Glomerular endothelial cell (primary cell): ENCODE results near the gene TKTL1. TPM values are rescaled to one million over a fixed set of nuclear protein-coding genes. Genes with fewer than 3 reads are reported as not detected.

Experiments
- DNase-seq: peaks from one replicate; pipeline ENCODE4 v3.0.0-alpha.2; 2011; ENCODE audit warnings: low read depth, low spot score; ENCODE audit errors: extremely low read depth
- total RNA-seq: library from RNA; depleted of rRNA; stranded (reverse); fragments of >200 nt; gene quantifications from 2 replicates; pipeline ENCODE4 v1.2.3, GENCODE V29; 2015

Gene TKTL1
- total RNA-seq, 1 donor from 2014 or later: not detected

DNA sequence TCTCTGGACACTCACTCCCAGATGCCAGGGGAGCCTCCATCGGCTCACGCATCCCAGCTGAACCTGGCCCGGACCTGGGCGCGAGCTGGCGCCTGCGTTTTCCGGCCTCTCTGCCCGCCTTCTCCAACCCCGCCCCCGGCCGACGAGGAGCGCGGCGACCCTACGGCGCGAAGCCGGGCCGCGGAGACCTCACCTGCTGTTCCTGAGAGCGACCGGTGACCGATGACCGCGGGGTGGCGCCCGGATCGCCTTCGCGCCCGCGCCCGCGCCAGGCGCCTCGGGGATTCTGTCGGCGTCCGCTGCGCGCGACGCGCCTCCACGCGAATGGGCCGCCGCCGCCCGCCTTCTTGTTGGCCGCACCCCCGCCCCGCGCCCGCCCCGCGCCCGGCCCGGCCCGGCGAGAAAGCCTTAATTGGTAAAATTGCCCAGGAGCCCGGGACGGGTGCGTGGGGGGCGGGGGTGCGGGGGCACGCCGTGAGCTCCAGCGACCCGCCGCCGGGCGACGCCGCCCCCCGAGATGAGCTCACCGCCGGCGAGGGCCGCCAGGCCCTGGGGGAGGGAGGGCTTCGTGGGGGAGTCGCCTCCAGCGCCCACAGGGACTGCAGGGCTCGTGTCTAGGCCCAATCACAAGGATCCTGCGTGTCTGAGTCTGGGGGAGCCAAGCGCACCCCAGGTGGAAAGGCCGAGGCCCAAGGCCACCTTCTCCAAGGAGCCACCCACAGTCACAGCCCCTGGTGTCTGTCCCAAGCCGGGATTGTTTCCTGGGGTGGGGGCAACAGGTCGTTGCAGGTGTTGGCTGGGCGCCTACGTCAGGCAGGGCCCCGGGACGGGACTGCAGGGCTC lies 78.9 kb downstream of the TKTL1 start, which contains the start of gene FLNA:
FLNA (minus strand) TSS at position 322 of the 843 bp plus-strand sequence. CDS start 3,389 bp downstream, outside the sequence.
- no peak for DNase-seq

DNA sequence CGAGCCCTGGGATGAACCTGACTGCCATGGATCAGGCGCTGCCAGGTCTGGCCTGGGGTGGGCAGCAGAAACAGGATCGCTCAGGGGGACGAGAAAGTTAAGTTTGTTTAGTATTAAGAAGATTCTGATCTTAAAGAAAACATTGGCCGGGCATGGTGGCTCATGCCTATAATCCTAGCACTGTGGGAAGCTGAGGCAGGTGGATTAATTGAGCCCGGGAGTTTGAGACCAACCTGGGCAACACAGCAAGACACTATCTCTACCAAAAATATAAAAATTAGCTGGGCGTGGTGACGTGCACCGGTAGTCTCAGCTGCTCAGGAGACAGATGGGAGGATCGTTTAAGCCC lies 79.5 kb downstream of the TKTL1 start:
- no peak for DNase-seq

DNA sequence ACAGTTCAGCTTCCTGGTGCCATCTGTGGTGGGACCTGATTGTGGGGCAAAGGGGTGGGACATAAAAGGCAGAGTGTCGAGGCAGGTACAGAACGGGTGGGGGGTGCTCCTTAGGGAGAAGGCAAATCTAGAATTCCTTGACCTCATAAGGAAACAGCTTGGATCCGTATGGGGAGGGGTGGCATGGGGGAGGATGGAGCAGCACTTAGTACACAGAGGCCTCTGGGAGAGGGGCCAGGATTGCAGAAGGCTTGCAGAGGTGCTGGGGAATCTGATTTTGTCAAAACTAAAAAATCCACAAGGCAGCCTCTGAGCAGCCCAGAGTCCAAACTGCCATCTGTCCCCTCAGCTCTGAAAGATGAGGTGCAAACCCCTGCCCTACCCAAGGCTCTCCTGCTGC lies 81.2 kb downstream of the TKTL1 start:
- DNase-seq: no peak

DNA sequence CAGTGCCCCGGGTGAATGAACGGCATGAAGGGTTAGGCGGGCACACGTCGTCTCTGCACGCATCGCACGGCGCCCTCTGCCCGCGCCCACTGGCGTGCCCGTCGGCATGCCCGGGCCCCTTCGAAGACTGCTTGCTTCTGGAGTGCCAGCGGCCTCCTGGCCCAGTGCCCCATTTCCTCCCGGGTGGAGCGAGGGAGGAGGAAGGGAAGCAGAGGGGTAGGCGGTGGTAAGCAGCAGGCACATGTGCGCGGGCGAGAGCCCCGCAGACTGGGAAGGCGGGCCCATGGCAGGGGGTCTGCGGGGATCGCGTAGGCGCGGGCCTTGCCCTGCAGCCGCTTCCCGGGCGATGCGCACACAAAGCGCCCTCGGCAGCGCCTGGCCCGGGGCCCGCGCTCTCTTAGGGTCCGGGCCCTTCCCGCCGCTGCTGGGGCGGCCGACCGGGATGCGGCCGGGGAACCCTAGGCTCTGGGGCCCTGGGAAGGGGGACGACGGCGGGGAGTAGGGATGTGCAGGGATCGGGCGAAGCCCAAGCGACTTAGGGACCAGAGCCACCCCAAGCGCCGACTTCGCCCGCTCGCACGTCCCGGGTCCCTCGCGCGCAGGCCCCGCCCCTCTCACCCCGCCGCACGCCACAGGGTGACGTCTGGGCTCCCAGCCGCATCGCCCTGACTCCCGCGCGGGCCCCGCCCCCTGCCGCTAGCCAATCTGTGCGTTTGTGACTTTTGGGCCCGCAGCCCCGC lies 82.6 kb downstream of the TKTL1 start:
- no peak for DNase-seq

DNA sequence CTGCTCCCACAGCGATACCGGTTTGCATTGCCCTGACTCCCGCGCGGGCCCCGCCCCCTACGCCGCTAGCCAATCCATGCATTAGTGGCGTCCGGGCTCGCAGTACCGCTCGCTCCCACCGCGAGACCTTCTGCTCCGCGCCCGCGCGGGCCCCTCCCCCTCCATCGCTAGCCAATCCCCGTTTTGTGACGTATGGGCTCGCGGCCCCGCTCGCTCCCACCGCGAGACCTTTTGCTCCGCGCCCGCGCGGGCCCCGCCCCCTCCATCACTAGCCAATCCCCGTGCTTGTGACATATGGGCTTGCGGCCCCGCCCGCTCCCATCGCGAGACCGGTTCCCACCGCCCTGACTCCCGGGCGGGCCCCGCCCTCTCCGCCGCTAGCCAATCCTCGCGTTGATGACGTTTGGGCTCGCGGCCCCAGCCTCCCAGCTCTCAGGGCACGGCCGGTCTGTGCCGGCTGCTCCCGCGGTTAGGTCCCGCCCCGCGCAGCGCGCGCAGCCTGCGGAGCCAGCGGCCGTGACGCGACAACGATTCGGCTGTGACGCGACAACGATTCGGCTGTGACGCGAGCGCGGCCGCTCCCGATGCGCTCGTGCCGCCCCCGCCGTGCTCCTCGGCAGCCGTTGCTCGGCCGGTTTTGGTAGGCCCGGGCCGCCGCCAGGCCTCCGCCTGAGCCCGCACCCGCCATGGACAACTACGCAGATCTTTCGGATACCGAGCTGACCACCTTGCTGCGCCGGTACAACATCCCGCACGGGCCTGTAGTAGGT lies 83.4 kb downstream of the TKTL1 start, which contains the start of gene EMD:
EMD (plus strand) TSS at position 497 of the 770 bp plus-strand sequence; CDS start at position 687, 190 bp downstream.
- no peak for DNase-seq

DNA sequence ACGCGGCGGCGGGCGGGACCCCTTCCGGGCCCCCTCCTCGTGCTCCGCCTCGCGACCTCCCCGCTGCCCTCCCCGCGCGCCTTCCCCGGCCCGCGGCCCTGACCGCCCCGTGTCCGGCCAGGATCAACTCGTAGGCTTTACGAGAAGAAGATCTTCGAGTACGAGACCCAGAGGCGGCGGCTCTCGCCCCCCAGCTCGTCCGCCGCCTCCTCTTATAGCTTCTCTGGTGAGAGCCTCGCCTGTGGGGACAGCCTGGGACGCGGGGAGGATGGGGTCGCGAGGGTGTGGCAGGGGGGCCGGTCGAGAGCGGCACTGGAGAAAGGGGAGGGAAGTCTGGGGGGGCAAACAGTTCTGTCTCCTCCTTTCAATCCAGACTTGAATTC lies 84.0 kb downstream of the TKTL1 start:
- DNase-seq: no peak

Other genes with a start within 250 kb of the TKTL1 start
- gene MECP2, start 198.1 kb upstream of the TKTL1 start, total RNA-seq: 28.8 and 45.2 TPM in 2 replicates
- not detected in 2 replicates for gene OPN1LW, start 151.6 kb upstream of the TKTL1 start, total RNA-seq
- gene OPN1MW, start 113.2 kb upstream of the TKTL1 start, total RNA-seq: not detected in 2 replicates
- gene OPN1MW2, start 76.0 kb upstream of the TKTL1 start, total RNA-seq: not detected in 2 replicates
- gene OPN1MW3, start 38.2 kb upstream of the TKTL1 start, total RNA-seq: not detected in 2 replicates
- gene TEX28, start 671 bp upstream of the TKTL1 start, total RNA-seq: not detected in 2 replicates
- gene FLNA, start 78.8 kb downstream of the TKTL1 start, total RNA-seq: 2,158 and 2,243 TPM in 2 replicates
- gene EMD, start 83.5 kb downstream of the TKTL1 start, total RNA-seq: 61.2 and 64.1 TPM in 2 replicates
- gene RPL10, start 102.6 kb downstream of the TKTL1 start, total RNA-seq: 5,051 and 8,288 TPM in 2 replicates
- 71.8 and 97.7 TPM in 2 replicates for gene DNASE1L1, start 113.5 kb downstream of the TKTL1 start, total RNA-seq
- 37.7 and 75.2 TPM in 2 replicates for gene TAFAZZIN, start 115.7 kb downstream of the TKTL1 start, total RNA-seq
- gene ATP6AP1, start 132.9 kb downstream of the TKTL1 start, total RNA-seq: 115 and 164 TPM in 2 replicates
- gene GDI1, start 141.4 kb downstream of the TKTL1 start, total RNA-seq: 84.3 and 115 TPM in 2 replicates
- gene FAM50A, start 148.3 kb downstream of the TKTL1 start, total RNA-seq: 78.8 and 92.5 TPM in 2 replicates
- 25.4 and 29.2 TPM in 2 replicates for gene PLXNA3, start 162.5 kb downstream of the TKTL1 start, total RNA-seq
- gene LAGE3, start 183.5 kb downstream of the TKTL1 start, total RNA-seq: 28.0 and 28.9 TPM in 2 replicates
- 41.1 TPM in 2 replicates for gene UBL4A, start 190.8 kb downstream of the TKTL1 start, total RNA-seq
- gene SLC10A3, start 194.8 kb downstream of the TKTL1 start, total RNA-seq: 31.8 and 33.3 TPM in 2 replicates
- gene FAM3A, start 220.4 kb downstream of the TKTL1 start, total RNA-seq: 35.4 and 36.4 TPM in 2 replicates